ENCODE results near the gene BTN1A1.
A peak's percentile ranks its signal among the peaks of the same experiment; 100 is the strongest.
"Not testable (repeated sequence)": the region's sequence is repeated elsewhere in the genome, so short reads cannot be mapped to it uniquely, and the experiment has no call there.

Gene BTN1A1

DNA sequence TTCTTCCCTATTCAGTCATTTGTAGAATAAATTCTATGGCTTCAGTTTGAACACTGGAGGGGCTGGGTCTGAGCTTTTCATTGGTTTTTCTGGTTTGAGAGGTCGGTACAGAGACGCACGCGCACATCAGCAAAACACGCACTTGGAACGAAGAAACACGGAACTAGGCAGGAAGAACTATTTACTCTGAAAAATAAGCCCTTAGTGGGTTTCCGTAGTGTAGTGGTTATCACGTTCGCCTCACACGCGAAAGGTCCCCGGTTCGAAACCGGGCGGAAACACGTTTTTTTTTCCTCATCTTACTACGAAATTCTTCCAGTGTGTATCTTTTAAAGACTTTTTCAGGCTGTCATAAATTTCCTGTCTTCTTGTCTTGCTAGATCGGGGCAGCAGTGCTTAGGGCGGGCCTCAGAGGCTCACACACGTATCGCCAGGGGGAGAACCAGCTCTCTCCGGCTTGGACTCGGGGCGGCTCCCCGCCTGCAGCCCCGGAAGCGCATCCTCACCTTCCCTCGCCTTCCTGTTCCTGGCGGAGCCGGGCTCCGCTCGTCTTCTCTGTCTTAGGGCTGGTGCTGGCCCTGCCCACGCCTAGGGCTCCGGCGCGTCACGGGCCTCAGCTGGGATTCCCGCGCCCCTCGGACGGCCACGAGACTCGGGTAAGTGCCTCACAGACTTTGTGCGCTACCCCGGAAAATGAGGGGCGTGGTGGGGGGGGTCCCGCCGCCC is 37.9 kb downstream of the BTN1A1 start, which contains the start of gene HMGN4:
HMGN4 (plus strand) TSS at position 521 of the 726 bp plus-strand sequence. CDS start 6,841 bp downstream, outside the sequence.
- DNase-seq (ENCODE audit: low spot score), result peak; percentile 94

DNA sequence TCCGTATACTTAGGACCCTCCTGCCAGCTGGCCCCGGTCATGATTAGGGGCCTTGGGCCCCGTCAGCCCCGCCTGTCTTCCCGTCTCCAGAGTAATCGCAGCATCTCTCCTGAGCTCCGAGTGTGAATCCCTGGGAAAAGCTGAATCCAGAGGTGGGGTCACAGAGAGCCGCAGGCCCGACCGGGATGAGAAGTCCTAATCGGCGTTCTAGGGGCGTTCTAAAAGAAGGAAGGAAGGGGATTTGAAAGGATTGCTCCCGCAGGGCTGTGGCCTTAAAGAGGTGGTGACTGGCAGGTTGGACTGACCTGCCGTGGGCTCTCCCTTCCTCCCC is 38.4 kb downstream of the BTN1A1 start:
- no peak for DNase-seq (ENCODE audit: low spot score)

DNA sequence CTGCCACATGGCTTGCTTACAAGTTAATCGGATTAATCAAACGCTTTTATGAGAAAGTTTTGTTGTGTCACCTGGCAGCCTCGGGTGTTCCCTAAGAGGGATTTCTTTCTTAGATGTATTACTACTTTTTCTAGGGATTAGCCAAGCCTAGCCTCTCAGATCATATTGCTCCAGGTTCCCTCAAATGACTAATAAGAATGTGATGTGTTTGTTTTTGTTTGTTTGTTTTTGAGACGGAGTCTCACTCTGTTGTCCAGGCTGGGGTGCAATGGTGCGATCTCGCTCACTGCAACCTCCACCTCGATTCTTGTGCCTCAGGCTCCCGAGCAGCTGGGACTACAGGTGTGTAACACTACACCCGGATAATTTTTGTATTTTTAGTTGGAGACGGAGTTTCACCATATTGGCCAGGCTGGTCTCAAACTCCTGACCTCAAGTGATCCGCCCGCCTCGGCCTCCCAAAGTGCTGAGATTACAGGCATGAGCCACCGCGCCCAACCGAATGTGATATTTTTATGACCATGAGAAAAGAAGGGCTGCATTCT is 39.0 kb downstream of the BTN1A1 start:
- DNase-seq (ENCODE audit: low spot score), result peak; percentile 16

DNA sequence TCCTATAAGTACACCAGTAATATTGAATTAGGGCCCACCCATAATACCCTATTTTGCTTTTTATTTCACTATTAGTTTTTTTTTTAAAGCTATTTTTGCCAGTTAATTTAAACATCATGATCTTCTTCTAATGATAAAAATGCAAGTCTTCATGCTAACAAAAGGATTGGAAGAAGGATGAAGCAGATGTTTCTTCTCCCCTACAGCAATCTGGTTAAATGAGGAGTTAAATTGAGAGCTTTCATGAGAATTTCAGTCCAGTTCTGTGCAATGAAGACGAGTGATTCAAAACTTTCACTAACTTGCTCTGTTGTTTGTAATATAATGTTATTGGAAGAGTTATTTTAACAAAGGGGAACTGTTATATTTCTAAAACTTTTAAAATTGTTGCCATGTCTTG is 41.5 kb downstream of the BTN1A1 start:
- DNase-seq (ENCODE audit: low spot score), result no peak

DNA sequence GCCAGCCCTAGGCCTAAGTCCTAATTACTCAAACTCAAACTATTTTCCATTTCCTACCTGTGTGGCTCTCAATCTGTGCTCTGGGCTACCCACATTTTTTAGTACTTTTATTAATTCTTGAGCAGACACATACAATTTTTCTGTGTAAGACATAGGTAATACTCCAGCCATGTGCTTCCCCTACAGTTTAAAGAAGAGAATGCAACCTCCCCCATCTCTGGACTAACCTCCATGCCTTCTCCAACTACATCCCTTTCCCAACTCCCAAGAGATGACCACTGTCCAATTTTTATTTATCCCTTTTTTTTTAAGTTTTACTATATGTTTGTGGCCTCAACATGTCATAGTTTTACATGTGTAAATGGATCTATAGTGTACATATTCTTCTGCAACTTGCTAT is 43.9 kb downstream of the BTN1A1 start:
- peak; percentile 38 for DNase-seq (ENCODE audit: low spot score)

DNA sequence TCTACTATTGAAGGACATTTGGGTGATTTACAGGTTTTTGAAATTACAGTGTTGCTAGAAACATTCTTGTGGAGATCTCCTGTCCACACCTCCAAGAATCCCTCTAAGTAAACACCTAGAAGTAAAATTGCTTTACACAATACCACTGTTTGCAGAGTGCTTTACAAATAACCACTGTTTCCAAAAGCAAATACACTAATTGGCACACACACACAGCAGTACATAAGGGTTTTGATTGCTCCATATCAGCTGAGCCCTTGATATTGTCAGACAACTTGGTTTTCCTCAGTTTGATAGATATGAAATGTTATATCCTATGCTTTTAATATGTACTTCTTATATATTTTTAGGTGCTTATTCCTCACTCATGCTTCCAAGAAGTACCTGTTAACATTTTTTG is 44.4 kb downstream of the BTN1A1 start:
- no peak for DNase-seq (ENCODE audit: low spot score)

DNA sequence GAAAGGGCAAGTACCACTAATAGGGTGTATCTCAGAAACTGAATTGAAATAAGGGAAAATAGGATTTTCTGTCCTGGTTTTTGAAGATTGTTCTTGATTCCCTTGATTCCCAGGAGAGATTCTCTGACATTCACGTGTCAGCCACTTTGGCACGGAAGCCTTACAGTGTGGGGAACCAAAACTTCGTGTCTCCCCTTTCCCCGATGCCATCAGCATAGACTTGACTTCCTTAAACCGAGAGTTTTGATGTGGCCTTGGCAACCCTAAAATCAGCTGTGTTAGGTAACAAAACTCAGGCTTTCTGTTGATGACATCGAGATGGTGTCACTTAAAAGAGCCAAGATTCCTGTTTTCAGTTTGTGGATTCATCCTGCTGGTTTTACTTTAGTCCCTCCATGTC is 45.5 kb downstream of the BTN1A1 start:
- no peak for DNase-seq (ENCODE audit: low spot score)

DNA sequence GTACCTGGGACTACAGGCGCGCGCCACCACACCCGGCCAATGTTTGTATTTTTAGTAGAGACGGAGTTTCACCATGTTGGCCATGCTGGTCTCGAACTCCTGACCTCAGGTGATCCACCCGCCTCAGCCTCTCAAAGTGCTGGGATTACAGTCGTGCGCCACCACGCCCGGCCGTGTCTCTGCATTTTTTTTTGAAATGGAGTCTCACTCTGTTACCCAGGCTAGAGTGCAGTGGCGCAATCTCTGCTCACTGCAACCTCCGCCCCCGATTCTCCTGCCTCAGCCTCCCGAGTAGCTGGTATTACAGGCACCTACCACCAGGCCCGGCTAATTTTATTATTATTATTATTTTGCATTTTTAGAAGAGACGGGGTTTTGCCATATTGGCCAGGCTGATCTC is 47.3 kb downstream of the BTN1A1 start:
- not testable (repeated sequence) for DNase-seq (ENCODE audit: low spot score)

DNA sequence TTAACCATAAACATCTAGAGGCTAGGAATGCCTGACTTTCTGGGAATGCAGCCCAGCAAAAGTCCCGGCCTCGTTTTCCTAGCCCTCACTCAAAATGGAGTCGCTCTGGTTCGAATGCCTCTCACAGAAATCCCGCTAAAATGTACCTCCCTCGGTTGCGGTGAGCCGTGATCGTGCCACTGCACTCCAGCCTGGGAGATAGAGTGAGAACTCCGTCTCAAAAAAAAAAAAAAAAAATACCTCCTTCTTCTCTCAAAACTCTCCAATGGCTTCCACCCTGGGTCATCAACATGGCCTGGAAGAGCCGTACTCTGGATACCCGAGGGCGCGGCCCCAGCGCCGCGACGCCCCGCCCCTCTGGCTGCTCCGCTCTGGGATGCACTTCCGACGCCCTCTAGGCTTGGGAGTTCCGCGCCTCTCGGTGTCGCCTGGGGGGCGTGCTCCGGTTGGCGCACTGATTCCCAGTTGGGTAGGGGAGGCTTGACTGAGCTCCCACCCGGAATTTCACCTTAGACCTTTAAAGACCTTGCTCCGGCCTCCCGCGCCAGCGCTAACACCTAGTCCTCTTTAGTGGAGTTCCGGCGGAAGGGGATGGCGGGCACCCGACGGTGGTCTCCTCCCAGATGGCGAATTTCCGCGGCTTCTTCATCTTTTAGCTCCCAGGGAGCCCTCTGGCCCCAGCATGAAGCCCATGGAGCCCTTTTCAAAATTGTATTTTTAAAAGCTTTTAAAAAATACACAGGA is 50.3 kb downstream of the BTN1A1 start:
- peak; percentile 55 for DNase-seq (ENCODE audit: low spot score)

DNA sequence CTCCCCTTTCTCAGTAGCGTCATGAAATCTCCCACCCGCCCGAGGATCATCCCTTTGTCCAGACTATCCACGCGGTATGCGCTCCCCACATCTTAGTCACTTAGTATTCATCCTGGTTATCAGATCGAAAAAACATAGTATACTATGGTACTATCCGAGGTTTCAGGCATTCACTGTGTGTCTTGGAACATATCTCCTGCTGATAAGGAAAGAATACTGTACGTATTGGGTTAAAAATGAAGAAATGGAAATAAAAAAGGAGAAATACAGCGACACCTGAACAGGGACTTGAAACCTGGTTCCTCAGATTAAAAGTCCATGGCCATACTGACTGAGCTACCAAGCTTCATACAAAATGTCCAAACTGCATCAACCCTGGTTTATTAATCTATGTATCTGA is 52.1 kb downstream of the BTN1A1 start:
- DNase-seq (ENCODE audit: low spot score), result no peak

DNA sequence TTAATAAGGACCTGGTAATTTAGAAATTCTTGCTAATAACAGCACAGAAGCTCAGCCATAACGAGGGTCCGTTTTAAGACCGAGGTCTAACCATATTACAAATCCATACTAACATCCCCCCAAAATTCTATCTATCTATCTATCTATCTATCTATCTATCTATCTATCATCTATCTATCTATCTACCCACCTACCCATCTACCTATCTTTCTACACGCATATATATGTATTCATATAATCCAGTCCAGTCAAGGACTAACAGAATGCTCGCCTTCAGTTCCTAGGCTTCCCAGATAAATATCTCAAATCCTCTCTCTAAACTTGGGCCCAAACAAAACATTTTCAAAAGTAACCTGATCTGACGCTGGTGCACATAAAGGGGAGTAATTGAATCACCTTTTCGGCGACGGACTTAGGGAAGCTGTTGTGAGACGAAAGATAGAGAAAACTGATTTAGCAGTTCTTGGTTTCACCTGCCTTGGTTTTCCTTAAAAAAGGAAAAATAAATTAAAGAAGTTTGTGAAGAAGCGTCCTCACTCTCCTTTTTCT is 52.6 kb downstream of the BTN1A1 start:
- no peak for DNase-seq (ENCODE audit: low spot score)

DNA sequence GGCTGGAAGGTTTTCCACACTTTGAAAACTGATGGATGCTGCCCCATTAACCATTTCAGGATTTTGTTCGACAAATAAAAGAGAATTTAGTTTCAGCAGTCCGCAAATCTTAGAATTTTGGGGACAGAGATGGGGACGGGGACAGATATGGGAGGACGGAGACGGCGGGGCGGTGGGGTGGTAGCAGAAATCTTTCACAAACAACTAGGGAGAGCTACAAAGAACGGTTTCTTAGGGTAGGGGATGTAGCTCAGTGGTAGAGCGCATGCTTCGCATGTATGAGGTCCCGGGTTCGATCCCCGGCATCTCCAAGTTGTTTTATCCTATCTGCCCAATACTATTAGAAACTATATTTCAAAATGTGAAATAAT is 53.1 kb downstream of the BTN1A1 start:
- peak; percentile 79 for DNase-seq (ENCODE audit: low spot score)

DNA sequence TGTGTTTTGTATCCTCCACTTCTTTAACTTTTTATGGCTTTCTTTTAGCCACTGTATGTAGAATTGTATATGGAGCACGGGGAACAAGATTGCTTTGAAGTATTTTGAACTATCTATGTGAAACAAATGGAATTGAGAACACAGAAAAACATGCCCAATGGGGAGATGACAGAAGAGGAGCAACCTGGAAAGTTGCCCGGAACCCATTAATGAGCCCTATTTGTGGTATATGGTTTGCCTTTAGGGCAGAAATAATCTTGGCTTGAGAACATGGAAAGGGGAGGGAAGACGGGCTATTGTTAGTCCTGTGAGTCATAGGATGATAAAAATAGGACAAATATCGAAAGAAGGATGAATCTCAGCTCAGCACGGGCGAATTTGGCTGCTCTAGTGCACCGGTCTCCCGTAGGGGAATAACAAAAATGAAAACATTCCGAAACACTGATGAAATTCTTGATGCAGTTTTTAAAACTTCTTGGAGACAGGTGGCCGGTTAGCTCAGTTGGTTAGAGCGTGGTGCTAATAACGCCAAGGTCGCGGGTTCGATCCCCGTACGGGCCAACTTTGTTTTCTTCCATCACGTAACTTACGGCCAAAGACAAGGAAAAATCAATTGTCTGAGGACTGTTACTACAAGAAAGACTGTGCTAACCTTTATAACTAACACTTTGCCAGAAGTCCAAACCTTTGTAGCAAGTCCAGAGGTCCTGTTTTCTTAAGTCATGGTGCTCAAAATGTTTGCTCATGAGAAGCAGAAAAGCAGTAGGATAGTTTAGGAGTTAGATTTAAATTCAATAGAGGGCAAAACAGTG is 53.7 kb downstream of the BTN1A1 start:
- DNase-seq (ENCODE audit: low spot score), result peak; percentile 93

DNA sequence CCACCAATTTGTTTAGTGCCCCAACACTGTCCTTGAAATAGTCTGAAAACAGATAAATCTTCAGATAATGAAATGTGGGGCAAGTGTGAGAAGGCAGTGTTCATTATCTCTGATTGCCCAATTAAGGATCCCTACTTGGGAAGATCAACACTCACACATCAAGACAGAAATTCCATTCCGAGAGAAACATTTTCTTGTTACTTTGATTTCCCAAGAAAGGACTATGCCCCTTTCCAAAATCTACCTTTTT is 54.3 kb downstream of the BTN1A1 start:
- no peak for DNase-seq (ENCODE audit: low spot score)

DNA sequence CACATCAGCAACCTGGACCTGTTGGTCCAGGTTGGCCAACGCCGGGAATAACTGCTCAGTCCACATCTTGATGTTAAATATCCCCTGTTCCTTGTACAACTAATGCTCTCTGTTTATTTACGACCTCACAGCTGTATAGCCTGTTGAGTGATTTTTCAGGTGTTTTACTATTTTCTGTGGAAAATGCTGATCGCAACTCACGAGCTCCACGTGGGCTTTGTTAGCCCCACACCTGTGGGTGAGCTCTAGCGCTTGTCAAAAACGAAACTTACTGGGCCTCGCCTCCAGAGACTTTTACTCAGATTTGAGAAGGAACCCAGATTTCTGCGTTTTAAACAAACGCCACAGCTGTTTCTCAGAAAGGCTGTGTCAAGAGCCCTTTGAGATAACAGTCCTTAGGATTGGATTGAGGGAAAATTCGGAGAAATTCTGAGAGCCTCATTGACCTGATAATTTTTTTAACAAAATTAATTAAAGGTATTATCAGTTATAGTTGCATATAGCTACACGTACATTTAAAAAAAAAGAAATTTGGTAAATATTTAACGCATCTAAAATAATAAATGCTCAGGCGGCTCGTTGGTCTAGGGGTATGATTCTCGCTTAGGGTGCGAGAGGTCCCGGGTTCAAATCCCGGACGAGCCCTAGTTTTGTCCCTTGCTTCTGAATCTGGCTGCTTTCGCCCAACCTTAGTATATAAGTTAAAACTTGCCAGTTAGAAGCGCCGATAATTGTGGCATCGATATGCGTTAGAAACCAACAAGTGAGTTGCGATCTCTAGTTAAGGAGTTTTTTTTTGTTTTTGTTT is 54.8 kb downstream of the BTN1A1 start:
- peak; percentile 83 for DNase-seq (ENCODE audit: low spot score)

DNA sequence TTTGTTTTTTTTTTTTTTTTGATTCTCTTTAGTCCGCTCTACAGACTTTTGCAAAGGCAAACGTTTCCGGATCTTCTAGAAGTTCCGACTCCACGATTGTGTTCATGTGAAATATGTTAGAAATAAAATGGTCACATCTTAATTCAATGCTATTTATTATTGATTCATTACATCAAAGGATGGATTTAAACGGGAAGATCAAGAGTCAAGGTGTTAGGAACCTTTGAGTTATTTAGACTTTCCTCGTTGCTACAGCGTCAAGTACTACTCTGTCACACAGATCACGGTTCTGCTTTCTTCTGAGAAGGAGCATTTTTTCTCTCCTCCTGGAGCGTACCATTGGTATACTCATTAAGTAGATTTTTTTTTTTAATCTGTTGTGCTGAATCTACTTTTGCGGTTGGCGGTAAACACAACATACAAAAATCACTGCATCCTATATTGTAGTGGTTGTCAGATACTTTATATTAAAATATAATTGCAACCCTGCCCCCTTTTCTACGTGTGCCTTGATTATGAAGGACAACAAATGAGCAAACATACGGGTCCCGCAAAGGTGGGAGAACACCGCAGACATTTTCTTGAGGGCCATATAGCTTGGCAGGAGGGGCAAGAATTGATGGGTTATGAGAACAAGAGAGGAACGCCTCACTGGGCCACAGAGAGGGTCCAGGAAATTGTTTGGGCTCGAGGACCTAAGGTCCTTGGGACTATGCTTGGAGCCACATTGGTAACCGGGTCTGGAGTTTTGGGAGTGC is 55.6 kb downstream of the BTN1A1 start:
- peak; percentile 28 for DNase-seq (ENCODE audit: low spot score)

DNA sequence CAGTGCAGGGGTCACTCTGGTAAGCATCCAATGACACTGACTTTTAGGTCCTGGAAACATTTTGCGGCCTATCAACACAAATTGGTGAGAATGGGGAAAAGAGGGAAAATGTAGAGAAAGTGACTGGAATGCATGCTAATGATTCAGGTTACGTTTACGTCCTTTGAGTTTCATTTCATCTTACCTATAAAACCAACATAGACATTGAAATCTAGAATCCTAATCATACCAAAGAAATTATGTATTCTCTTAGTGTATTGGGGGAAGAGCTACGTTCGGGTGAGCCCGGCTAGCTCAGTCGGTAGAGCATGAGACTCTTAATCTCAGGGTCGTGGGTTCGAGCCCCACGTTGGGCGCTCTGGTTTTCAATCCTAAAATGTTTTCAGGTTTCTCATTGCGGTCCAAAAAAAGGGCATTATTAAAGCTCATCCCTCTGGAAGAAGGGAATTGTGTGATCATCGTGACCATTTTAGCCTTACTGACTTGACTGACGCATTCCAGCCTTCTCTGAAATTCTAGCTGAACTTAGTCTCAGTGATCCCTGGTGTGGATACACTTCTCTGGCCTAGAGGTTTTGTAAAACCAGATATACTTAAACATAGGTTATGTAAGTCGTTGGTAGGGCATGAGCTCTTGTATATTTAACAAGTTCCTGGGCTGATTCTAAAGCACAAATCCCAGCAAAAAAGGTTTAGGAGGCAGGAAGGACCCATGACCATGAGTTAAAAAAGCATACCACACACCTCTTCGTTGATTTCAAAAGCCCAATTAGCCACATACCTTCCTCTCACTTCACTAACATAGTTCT is 56.4 kb downstream of the BTN1A1 start:
- peak; percentile 95 for DNase-seq (ENCODE audit: low spot score)

Measured in kidney tubule cell (primary cell).